HG03103 (cell line): ENCODE results near the gene MTRR.

Source experiments
- ATAC-seq: cut with Tn5 transposase; IDR thresholded peaks from one replicate; pipeline ENCODE4 v1.9.1; 2021; ENCODE audit warnings: low read depth; ENCODE audit not compliant: unreplicated experiment

The MTRR gene

GRCh38 chr5:7868773-7869473 is at the start of gene MTRR, which contains the start of gene FASTKD3:
Gene MTRR, plus strand, starts transcription at chr5:7869148. Its CDS starts 1,647 bp downstream, at chr5:7870795.
Gene FASTKD3, minus strand, starts transcription at chr5:7869031. Its CDS starts 948 bp downstream, at chr5:7868083.
- peak; percentile 97 for ATAC-seq

- ATAC-seq = no peak
Observed at GRCh38 chr5:7822449-7822848, 46.5 kb upstream of the MTRR start.

GRCh38 chr5:7823594-7823993 is 45.4 kb upstream of the MTRR start:
- no peak for ATAC-seq

GRCh38 chr5:7824995-7825394 is 44.0 kb upstream of the MTRR start:
- ATAC-seq = no peak

- no peak for ATAC-seq
Observed at GRCh38 chr5:7825630-7826029, 43.3 kb upstream of the MTRR start.

- ATAC-seq = no peak
Observed at GRCh38 chr5:7827610-7828009, 41.3 kb upstream of the MTRR start.

GRCh38 chr5:7828269-7828668 is 40.7 kb upstream of the MTRR start:
- no peak for ATAC-seq

GRCh38 chr5:7834982-7835381 is 34.0 kb upstream of the MTRR start:
- no peak for ATAC-seq

- no peak for ATAC-seq
Observed at GRCh38 chr5:7837403-7837802, 31.5 kb upstream of the MTRR start.

GRCh38 chr5:7842531-7842930 is 26.4 kb upstream of the MTRR start:
- no peak for ATAC-seq

- ATAC-seq = no peak
Observed at GRCh38 chr5:7844901-7845300, 24.0 kb upstream of the MTRR start.

- no peak for ATAC-seq
Observed at GRCh38 chr5:7845557-7845956, 23.4 kb upstream of the MTRR start.

- ATAC-seq = no peak
Observed at GRCh38 chr5:7846327-7846726, 22.6 kb upstream of the MTRR start.

- no peak for ATAC-seq
Observed at GRCh38 chr5:7848296-7848695, 20.7 kb upstream of the MTRR start.

GRCh38 chr5:7849681-7850394 is 19.1 kb upstream of the MTRR start:
- ATAC-seq = no peak

- no peak for ATAC-seq
Observed at GRCh38 chr5:7850395-7851239, 18.3 kb upstream of the MTRR start, which contains the start of gene CFAP90. Gene CFAP90, minus strand, starts transcription at chr5:7851133. Its CDS starts 112 bp downstream, at chr5:7851021.

GRCh38 chr5:7851240-7851592 is 17.7 kb upstream of the MTRR start:
- ATAC-seq = no peak

GRCh38 chr5:7851617-7852289 is 17.2 kb upstream of the MTRR start:
- no peak for ATAC-seq

GRCh38 chr5:7852542-7852941 is 16.4 kb upstream of the MTRR start:
- no peak for ATAC-seq

GRCh38 chr5:7852988-7853387 is 16.0 kb upstream of the MTRR start:
- no peak for ATAC-seq

- ATAC-seq = no peak
Observed at GRCh38 chr5:7855611-7856010, 13.3 kb upstream of the MTRR start.
